ENCODE results near the gene S100A5.

Gene S100A5

DNA sequence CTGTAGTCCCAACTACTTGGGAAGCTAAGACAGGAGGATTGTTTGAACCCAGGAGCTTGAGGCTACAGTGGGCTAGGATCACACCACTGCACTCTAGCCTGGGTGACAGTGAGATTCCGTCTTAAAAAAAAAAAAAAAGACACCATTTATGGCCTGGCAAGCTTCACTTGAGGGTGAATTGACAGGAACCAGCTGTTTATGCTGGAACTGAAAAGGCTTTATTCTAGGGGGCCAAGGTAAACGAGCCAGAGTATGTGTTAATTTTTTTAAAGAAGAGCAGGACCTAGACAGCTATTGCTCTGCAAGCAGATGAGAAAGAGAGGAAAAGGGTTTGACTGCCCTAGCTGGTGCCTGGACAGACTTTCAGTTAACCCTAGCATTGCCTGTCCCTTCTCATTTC, 42.0 kb downstream of the S100A5 start:
- WGBS (ENCODE audit: extremely low coverage, insufficient coverage, low lambda C conversion rate) = no CpG with 5 or more reads among the region's 2 CpGs
- Histone ChIP-seq H3K27me3 (ENCODE audit: insufficient read depth, low read length, poor library complexity) (no peaks in the 10 kb centered on the region), H2BK120ac (ENCODE audit: low read depth, low read length) (no peak overlapping the region), H3K18ac (ENCODE audit: low read length) (no peak overlapping the region), H3K36me3 (ENCODE audit: control insufficient read depth, insufficient read depth, low read length) (no peaks in the 10 kb centered on the region), H4K8ac (ENCODE audit: low read depth, low read length) (no peak overlapping the region), H3K4ac (ENCODE audit: low read depth, low read length) (no peak overlapping the region), H3K4me1 (ENCODE audit: control insufficient read depth, low read depth, low read length) (no peaks in the 10 kb centered on the region), H3K79me1 (ENCODE audit: low read length) (no peaks in the 10 kb centered on the region), H2AK5ac (ENCODE audit: low read length) (no peak overlapping the region), H2BK15ac (replicated peaks; ENCODE audit: low read depth) (no peak overlapping the region), H3K27ac (ENCODE audit: low read depth, low read length) (no peak overlapping the region), H3K23ac (ENCODE audit: low read length) (no peak overlapping the region), H4K5ac (ENCODE audit: low read length) (no peak overlapping the region), H3K4me2 (ENCODE audit: low read length) (no peak overlapping the region), H3K4me3 (ENCODE audit: low read length) (no peak overlapping the region), H3K79me2 (ENCODE audit: control insufficient read depth, insufficient read depth, low read length) (no peaks in the 10 kb centered on the region), H3K9ac (ENCODE audit: low read length) (no peak overlapping the region), H3K56ac (ENCODE audit: low read length) (no peak overlapping the region), H2BK5ac (ENCODE audit: low read length) (no peak overlapping the region)
- no peak for DNase-seq

DNA sequence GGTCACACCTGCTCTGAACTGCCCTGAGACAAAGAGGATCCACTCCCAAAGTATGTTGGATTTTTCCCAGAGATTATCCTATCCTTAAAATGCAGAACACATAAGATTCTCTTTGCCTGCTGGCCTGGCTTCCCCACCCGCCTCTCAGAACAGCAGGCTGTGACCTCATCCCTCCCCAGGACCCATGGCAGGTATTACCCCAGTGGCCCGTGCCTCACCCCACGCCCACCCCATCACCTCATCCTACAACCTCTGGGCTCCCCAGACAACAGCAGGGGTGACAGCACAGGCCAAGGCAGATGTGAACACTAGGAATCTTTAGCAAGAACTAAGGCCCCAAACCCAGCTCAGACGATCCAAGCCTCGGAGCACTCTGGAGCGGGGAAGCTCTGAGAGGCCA, 45.2 kb downstream of the S100A5 start:
- DNase-seq = no peak
- no peak overlapping the region for H3K23ac ChIP-seq (ENCODE audit: low read length)
- H3K36me3 ChIP-seq (ENCODE audit: control insufficient read depth, insufficient read depth, low read length) = no peaks in the 10 kb centered on the region
- H2BK15ac ChIP-seq (replicated peaks; ENCODE audit: low read depth) = no peak overlapping the region
- no peak overlapping the region for H2BK120ac ChIP-seq (ENCODE audit: low read depth, low read length)
- H3K4ac ChIP-seq (ENCODE audit: low read depth, low read length) = no peak overlapping the region
- H4K5ac ChIP-seq (ENCODE audit: low read length) = no peak overlapping the region
- no peaks in the 10 kb centered on the region for H3K27me3 ChIP-seq (ENCODE audit: insufficient read depth, low read length, poor library complexity)
- H3K4me1 ChIP-seq (ENCODE audit: control insufficient read depth, low read depth, low read length) = no peaks in the 10 kb centered on the region
- H3K9ac ChIP-seq (ENCODE audit: low read length) = no peak overlapping the region
- H3K4me2 ChIP-seq (ENCODE audit: low read length) = no peak overlapping the region
- H4K8ac ChIP-seq (ENCODE audit: low read depth, low read length) = no peak overlapping the region
- WGBS (ENCODE audit: extremely low coverage, insufficient coverage, low lambda C conversion rate) = no CpG with 5 or more reads among the region's 6 CpGs
- no peak overlapping the region for H3K18ac ChIP-seq (ENCODE audit: low read length)
- H3K4me3 ChIP-seq (ENCODE audit: low read length) = no peak overlapping the region
- H3K56ac ChIP-seq (ENCODE audit: low read length) = peak overlapping the region; percentile 47
- H3K79me1 ChIP-seq (ENCODE audit: low read length) = no peaks in the 10 kb centered on the region
- no peak overlapping the region for H2AK5ac ChIP-seq (ENCODE audit: low read length)
- no peaks in the 10 kb centered on the region for H3K79me2 ChIP-seq (ENCODE audit: control insufficient read depth, insufficient read depth, low read length)
- H3K27ac ChIP-seq (ENCODE audit: low read depth, low read length) = no peak overlapping the region
- H2BK5ac ChIP-seq (ENCODE audit: low read length) = no peak overlapping the region

DNA sequence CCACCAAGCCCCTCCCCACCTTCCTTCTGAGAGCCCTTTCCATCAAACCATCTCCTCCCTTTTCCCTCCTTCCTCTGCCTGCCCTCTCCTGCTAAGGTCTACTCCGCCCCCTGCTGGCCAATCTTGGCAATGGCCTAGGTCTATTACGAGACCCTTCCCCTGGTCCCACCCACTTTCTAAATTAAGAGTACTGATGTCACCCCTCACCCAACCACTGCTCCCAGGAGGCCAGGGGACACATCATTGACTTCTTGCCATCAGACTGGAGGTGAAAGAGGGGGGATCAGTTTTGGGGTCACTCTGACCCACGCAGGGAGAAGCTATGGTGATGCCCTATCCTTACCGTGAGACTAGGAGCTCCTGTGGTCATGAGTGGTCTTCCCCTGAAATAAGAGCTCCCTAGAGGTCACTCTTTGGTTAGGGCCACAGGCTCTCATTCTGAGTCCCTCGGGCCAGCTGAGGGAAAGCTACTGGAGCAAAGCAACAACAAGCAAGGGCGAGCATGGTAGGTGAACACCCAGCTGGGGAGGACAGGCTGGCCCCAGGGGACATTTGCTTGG, 45.7 kb downstream of the S100A5 start:
- peak overlapping the region; percentile 47 for H3K56ac ChIP-seq (ENCODE audit: low read length)
- no peak overlapping the region for H4K8ac ChIP-seq (ENCODE audit: low read depth, low read length)
- H3K36me3 ChIP-seq (ENCODE audit: control insufficient read depth, insufficient read depth, low read length) = no peaks in the 10 kb centered on the region
- H3K23ac ChIP-seq (ENCODE audit: low read length) = no peak overlapping the region
- peak; percentile 96 for DNase-seq
- no peak overlapping the region for H2BK15ac ChIP-seq (replicated peaks; ENCODE audit: low read depth)
- H3K27ac ChIP-seq (ENCODE audit: low read depth, low read length) = no peak overlapping the region
- H3K79me2 ChIP-seq (ENCODE audit: control insufficient read depth, insufficient read depth, low read length) = no peaks in the 10 kb centered on the region
- no peaks in the 10 kb centered on the region for H3K79me1 ChIP-seq (ENCODE audit: low read length)
- H2AK5ac ChIP-seq (ENCODE audit: low read length) = no peak overlapping the region
- H3K4me3 ChIP-seq (ENCODE audit: low read length) = no peak overlapping the region
- no peak overlapping the region for H3K4ac ChIP-seq (ENCODE audit: low read depth, low read length)
- no peak overlapping the region for H3K9ac ChIP-seq (ENCODE audit: low read length)
- no peak overlapping the region for H2BK120ac ChIP-seq (ENCODE audit: low read depth, low read length)
- no peaks in the 10 kb centered on the region for H3K27me3 ChIP-seq (ENCODE audit: insufficient read depth, low read length, poor library complexity)
- no peak overlapping the region for H3K18ac ChIP-seq (ENCODE audit: low read length)
- no CpG with 5 or more reads among the region's 6 CpGs for WGBS (ENCODE audit: extremely low coverage, insufficient coverage, low lambda C conversion rate)
- H4K5ac ChIP-seq (ENCODE audit: low read length) = no peak overlapping the region
- H3K4me1 ChIP-seq (ENCODE audit: control insufficient read depth, low read depth, low read length) = no peaks in the 10 kb centered on the region
- no peak overlapping the region for H2BK5ac ChIP-seq (ENCODE audit: low read length)
- no peak overlapping the region for H3K4me2 ChIP-seq (ENCODE audit: low read length)

DNA sequence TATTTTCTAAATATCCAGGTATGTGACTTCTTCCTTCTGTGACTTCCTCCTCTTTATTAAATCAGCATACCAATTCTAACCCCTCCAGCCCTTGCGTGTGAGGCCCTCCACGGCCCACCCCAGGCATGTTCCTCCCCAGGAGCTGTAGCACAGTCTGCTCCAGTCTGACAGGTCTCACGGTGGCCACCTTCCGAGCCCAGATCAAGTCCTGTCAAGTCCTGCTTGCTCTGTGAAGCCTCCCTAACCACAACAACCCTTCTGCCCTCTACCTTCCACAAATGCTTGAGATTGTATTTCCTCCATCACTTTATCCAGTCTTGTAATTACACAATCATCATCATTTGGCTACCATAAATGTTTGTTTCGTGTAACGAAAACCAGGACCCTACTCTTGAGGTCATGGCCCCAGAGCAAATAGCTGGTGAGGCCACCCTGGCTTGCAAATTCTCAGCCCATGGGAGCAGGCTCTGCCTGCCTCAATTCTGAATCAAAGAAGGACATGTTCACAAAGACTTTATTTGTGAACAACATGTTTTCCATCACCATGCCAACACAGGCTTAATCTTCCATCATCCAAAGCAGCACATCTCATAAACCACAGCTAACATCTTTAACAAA, 47.3 kb downstream of the S100A5 start:
- H4K5ac ChIP-seq (ENCODE audit: low read length) = no peak overlapping the region
- H3K18ac ChIP-seq (ENCODE audit: low read length) = no peak overlapping the region
- WGBS (ENCODE audit: extremely low coverage, insufficient coverage, low lambda C conversion rate) = no CpG with 5 or more reads among the region's 6 CpGs
- H3K4ac ChIP-seq (ENCODE audit: low read depth, low read length) = no peak overlapping the region
- H3K9ac ChIP-seq (ENCODE audit: low read length) = no peak overlapping the region
- H2AK5ac ChIP-seq (ENCODE audit: low read length) = no peak overlapping the region
- no peaks in the 10 kb centered on the region for H3K4me1 ChIP-seq (ENCODE audit: control insufficient read depth, low read depth, low read length)
- no peak overlapping the region for H3K23ac ChIP-seq (ENCODE audit: low read length)
- H3K79me2 ChIP-seq (ENCODE audit: control insufficient read depth, insufficient read depth, low read length) = no peaks in the 10 kb centered on the region
- no peak overlapping the region for H3K56ac ChIP-seq (ENCODE audit: low read length)
- no peaks in the 10 kb centered on the region for H3K36me3 ChIP-seq (ENCODE audit: control insufficient read depth, insufficient read depth, low read length)
- H2BK15ac ChIP-seq (replicated peaks; ENCODE audit: low read depth) = no peak overlapping the region
- H3K4me3 ChIP-seq (ENCODE audit: low read length) = no peak overlapping the region
- DNase-seq = no peak
- H2BK120ac ChIP-seq (ENCODE audit: low read depth, low read length) = no peak overlapping the region
- no peak overlapping the region for H3K4me2 ChIP-seq (ENCODE audit: low read length)
- no peak overlapping the region for H2BK5ac ChIP-seq (ENCODE audit: low read length)
- no peak overlapping the region for H3K27ac ChIP-seq (ENCODE audit: low read depth, low read length)
- no peaks in the 10 kb centered on the region for H3K27me3 ChIP-seq (ENCODE audit: insufficient read depth, low read length, poor library complexity)
- H4K8ac ChIP-seq (ENCODE audit: low read depth, low read length) = no peak overlapping the region
- no peaks in the 10 kb centered on the region for H3K79me1 ChIP-seq (ENCODE audit: low read length)

DNA sequence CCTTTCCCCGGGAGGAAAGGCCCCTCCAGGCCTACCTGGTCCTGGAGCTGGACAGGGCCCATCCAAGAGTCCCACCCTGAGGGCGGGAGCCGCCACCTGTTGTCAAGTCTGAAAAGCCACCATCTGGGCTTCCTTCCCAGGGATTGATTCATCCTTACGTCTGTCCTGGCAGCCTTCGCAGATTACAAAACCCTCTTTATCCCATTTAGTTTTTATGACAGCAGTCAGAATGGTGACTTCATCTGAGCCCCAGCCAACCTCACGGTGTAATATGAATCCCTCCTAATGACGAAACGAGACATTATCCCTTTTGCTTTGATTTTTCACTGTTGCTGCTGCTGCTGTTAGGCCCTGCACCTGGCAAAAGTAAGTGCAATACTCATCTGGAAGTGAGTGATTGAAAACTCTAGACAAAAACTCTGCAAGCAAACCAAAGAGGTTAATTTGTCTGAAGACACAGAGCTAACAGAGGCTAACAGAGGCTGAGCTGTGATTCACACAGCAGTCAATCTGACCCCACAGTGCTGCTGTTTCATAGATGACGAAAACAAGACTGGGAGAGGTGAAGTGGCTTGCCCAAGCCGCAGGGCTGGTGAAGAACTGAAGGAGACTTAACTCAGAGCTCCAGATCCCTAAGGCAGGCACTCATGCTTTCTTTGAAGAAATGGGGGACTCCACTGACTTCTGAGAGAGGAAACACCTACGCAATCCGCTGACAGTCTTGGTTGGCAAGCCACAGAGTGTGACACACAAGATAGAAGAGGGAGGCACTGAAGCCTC, 50.3 kb downstream of the S100A5 start:
- Histone ChIP-seq H4K8ac (ENCODE audit: low read depth, low read length) (no peak overlapping the region), H3K9ac (ENCODE audit: low read length) (no peak overlapping the region), H3K79me2 (ENCODE audit: control insufficient read depth, insufficient read depth, low read length) (no peaks in the 10 kb centered on the region), H2BK15ac (replicated peaks; ENCODE audit: low read depth) (no peak overlapping the region), H4K5ac (ENCODE audit: low read length) (no peak overlapping the region), H3K79me1 (ENCODE audit: low read length) (no peaks in the 10 kb centered on the region), H3K27ac (ENCODE audit: low read depth, low read length) (no peak overlapping the region), H3K23ac (ENCODE audit: low read length) (no peak overlapping the region), H3K56ac (ENCODE audit: low read length) (no peak overlapping the region), H2BK5ac (ENCODE audit: low read length) (no peak overlapping the region), H3K4me1 (ENCODE audit: control insufficient read depth, low read depth, low read length) (no peaks in the 10 kb centered on the region), H2BK120ac (ENCODE audit: low read depth, low read length) (no peak overlapping the region), H2AK5ac (ENCODE audit: low read length) (no peak overlapping the region), H3K4ac (ENCODE audit: low read depth, low read length) (no peak overlapping the region), H3K36me3 (ENCODE audit: control insufficient read depth, insufficient read depth, low read length) (no peaks in the 10 kb centered on the region), H3K4me2 (ENCODE audit: low read length) (no peak overlapping the region), H3K27me3 (ENCODE audit: insufficient read depth, low read length, poor library complexity) (no peaks in the 10 kb centered on the region), H3K4me3 (ENCODE audit: low read length) (no peak overlapping the region), H3K18ac (ENCODE audit: low read length) (no peak overlapping the region)
- WGBS (ENCODE audit: extremely low coverage, insufficient coverage, low lambda C conversion rate) = no CpG with 5 or more reads among the region's 12 CpGs
- no peak for DNase-seq
